ENCODE results near the gene KMT2A.
"Not testable (repeated sequence)": the region's sequence is repeated elsewhere in the genome, so short reads cannot be mapped to it uniquely, and the experiment has no call there.

Gene KMT2A

DNA sequence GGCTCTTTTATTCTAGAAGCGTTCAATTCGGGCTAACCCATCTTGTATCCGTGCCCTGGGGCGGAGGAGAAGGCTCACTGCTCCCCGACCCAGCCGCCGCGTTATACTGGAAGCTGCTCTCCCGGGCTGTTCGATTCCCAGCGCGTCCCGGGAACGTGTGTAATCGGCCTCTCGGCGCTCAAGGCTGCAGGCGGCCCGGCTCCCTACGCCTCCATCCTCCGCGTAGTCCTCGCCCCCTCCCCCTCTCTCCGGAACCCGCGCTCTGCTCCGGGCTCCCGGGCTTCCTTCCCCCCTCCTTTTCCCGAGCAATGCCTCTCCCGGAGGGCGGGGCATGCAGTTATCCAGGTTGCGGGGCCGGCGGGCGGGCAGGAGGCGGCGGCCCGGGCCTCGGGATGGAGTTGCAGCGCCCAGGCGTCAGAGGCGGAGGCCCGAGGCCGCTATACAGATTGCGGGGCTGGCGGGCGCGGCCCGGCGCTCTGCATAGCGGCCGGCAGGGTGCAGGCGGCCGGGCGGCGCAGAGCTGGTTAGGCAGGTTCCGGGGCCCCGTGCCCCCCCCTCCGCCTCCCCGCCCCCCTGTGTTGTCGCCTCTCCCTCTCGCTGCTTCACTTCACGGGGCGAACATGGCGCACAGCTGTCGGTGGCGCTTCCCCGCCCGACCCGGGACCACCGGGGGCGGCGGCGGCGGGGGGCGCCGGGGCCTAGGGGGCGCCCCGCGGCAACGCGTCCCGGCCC is at the start of gene KMT2A:
KMT2A (plus strand) TSS at position 600 of the 732 bp plus-strand sequence; CDS start at position 621, 21 bp downstream.
- DNase-seq, result peak; percentile 94

DNA sequence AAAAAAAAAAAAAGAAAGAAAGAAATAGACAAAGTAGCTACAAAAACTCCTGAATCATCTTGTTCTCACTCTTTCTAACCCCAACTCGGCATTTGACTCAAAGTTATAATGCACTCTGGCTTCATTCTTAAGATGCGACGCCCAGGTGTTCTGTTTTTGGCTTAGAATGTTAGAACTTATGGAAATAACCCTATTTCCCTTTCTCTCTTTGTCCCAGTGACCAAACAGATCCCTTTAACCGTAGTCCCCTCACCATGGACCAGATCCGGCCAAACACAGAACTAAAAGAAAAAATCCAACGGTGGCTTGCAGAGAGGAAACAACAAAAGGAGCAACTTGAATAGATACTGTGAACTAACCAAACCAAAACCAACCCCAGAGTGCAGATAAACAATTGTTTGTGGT is 40.2 kb upstream of the KMT2A start:
- DNase-seq, result no peak

DNA sequence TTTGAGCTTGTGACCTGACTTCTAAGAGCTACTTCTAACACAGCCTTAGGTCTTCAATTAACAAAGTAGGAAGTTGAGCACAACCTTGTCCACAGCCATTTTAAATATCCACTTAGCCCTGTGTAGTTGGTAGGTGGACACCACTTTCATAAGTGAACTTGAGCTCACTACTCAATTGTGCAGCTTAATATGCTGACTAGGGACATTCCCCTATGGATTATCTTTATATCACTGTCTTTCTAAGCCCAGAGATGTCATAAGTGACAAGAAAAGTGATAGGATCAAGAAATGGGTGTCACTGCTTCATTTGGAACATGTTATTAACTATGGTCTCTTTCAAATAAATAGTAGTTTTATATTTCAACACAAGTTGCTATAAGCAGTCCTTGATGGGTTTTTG is 38.8 kb upstream of the KMT2A start:
- no peak for DNase-seq

DNA sequence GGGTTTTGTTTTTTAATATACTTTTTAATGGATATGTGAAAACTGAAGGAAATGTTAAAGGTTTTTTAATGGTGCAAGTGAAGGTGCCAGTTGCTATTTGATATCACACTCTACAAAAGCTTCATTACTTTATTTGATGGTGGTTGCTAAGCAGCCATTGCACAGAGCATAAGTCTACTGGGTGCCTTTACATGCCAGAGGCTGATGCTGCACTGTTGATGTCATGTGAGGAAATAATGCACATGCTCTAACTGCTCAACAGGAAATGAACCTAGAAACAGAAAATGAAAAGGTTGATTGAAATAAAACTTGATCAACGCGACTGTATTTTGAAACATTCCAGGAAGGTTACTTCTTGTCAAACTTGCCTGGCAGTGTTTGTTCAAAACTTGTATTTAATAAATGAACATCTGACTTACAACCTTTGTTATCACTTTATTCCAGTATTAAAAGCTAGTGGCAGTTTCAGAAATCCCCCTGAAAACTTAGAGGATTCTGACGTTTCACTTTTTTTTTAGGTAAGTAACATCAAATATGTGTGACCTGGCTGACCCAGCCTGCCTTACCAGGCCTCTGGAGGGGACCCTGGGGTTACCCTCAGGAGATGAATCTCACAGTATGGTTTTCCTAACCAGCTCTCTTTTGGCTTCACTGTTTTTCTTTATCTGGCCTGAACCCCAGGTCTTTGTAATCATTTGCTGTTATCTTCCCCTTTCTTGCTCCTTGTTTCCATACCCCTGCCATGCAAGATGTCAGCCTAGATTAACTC is 37.3 kb upstream of the KMT2A start:
- peak; percentile 54 for DNase-seq

DNA sequence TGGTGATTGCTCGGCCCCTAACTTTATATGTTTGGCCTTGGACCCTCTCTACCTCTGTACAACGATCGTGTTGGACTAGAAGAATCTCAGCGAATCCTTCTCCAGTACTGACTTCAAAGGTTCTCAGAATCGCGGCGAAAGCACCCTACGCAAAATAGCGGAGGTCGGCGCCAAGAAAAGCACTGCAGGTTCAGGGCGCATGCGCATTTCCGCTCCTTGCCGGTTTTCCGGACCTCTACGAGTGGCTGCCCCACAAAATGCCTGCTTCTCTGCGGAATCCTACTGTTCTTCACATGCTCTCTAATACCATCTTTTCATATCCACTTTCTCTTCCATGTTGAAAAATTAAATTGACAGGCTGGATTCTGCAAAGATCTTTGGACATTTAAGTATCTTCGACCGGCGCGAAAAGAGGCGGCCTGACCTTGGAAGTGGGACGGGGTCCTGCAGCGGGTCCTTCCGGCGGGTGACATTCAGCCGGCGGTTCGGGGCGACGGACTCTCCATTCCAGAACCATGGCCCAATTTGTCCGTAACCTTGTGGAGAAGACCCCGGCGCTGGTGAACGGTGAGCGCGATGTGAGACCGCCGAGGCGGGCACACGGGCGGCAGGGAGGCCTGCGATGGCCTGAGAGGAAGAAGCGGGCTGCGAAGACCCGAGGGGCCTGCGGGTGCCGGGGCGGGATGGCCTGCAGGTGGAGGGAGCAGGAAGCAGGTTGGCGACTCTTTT is 35.0 kb upstream of the KMT2A start, which contains the start of gene ATP5MG:
ATP5MG (plus strand) TSS at position 456 of the 729 bp plus-strand sequence; CDS start at position 516, 60 bp downstream.
- peak; percentile 95 for DNase-seq

DNA sequence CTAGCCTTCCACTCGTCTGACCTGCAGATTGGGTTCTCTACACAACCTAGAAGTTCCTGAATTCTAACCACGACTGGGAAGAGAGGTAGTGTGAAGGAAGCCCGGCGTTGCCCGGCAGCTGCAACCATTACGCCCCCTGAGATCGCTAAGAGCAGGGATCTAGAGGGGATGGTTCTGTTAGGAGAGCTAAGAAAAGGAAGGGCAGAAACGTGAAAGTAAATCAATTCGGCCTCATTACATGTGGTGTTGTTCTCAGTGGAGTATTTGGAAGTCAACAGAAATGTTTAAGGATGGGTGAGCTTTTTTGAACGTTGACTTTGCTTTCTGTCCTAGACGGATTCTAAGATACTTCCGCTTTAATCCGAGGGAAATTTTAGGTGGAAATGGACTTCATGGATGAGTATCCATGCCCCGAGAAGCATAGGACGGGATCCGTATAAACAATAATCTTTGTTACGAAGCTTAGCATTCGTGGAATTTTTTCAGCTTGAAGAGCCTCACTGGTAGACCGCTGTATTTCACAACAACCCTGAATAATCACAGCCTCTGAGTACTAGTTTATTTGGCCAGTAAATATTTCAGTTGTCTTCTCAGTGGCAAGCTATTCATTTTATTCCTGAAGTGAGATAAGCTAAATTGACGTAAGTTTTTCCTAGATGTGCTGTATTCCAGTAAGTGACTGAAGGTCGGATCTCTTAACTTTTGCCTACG is 34.3 kb upstream of the KMT2A start:
- DNase-seq, result no peak

DNA sequence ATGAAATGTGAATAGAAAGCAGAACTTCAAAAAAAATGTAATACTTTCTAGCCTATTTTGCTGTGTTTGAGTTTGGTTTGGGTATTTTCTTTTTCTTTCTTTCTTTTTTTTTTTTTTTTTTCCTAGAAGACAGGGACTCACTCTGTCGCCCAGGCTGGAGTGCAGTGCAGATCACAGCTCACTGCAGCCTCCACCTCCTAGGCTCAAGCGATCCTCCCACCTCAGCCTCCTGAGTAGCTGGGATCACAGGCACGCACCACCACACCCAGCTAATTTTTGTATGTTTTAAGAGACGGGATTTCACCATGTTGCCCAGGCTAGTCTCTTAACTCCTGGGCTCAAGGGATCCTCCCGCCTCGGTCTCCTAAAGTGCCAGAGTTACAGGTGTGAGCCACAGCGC is 33.7 kb upstream of the KMT2A start:
- not testable (repeated sequence) for DNase-seq

DNA sequence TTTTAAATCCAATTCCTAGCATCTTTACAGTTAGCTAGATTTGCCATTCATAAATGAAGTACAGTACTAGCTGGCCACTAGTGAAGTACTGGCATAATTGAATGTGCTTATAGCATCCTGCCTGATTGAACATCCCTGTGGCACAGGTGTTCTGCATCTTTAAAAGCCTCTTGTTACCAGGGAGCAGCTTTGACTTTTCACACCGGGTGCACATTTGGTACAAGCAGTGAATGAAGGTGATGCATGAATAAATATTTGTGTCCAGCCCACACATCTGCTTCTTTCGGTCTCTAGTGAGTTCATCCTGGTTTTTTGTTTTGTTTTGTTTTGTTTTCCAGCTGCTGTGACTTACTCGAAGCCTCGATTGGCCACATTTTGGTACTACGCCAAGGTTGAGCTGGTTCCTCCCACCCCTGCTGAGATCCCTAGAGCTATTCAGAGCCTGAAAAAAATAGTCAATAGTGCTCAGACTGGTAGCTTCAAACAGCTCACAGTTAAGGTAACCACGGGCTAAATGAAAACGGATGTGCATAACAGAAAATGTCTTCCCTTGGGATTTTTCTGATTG is 29.6 kb upstream of the KMT2A start:
- no peak for DNase-seq

DNA sequence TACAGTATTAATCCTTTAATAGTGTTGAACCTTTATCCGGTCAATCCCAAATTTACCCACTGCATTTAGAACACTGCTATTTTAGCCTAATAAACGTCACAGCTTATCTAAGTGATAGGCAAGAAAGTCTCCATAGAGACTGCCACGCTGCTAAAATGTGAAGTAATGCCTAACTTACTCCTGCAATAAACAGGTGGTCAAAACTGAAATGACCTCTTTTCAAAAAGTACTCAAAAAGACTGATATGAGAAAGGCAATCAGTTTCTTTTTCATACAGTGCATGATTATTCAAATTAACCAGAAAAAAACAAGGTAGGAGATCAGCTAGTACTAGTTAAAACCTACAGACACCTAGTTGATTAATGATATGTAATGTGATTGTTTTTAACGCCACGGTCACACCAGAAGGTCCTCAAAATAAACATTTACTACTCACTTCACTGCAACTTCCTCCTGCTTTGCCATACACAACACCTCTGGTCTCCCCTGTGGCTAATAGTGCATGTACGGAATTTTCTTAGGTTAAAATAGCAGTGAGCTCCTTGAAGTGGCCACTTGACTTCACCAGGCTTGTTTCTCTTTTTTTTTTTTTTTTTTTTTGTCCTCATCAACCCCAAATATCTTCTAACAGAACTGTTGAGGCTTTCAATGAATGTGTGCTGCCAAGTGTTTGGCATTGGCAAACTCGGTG is 26.1 kb upstream of the KMT2A start:
- DNase-seq, result no peak

DNA sequence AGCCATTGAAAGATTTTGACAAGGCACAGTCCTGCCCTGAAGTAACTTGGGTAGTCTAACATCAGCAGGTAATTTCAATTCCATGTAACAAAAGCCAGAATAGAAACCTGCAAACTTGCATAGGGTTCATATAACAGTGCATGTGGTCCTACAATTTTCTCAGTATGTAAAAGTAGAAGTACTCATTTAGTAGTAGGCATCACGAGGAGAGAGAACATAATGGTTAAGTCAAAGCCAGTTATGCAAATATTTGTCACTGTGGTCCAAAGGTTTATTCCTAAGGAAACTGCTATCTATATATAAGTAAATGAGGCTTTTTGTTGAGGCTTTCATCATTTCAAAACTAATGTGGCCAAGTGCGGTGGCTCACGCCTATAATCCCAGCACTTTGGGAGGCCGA is 24.8 kb upstream of the KMT2A start:
- no peak for DNase-seq

DNA sequence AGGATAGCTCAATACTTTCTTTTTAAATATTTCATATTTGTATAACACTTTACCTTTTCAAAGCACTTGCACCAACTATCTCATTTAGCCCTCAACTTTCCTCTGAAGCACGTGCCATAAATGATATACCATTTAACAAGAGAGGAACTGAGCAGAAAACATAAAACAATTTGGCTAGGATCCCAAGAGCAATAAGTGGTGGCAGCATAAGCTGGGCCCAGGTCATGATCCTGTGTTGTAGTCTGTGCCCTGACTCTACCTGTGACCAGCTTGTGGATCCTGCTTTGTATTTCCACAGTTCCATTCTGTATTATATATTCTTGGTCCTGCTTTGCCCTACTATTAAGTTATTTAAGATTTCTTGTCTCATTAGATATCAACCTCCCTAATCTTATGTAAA is 23.4 kb upstream of the KMT2A start:
- DNase-seq, result no peak

DNA sequence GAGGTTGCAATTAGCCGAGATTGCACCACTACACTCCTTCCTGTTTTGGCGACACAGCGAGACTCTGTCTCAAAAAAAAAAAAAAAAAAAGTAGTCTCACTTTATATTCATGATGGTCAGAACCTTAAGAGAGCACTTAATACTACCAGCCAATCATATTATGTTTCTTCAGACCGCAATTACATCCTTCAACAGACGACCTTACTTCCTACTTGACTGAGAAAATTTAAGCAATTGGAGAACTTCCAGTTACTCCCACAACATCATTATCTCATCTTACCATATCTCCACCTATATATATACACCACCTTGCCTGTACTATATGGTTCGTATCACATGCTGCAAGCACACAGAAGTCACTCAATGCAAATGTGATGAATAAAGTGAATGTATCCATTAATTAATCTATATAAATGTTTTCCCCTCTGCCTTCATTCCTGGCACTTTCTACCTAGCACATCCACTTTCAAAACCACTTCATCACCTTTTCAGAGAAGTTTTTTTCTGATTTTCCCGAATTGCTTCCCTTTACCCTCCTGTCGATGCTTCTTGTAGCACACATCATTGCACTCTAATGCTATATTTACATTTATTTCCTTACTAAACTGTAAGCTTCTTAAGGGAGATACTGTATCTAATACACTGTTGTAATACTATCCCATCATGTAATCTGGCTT is 21.1 kb upstream of the KMT2A start:
- no peak for DNase-seq

DNA sequence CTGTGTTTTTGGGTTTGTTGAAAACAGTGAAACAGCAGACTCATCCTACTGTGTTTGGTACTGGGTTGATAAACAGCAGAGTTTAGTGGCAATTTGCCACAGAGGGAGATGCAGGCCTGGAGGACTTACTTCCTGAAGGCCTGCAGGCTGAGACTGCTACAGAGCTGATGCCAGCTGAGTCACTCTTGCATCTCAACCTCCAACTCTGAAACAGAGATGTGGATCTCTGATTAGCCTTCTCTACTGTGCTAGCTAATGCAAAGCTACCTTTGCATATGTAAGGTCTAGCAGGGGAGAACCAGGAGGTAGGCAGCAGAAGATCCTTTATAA is 20.6 kb upstream of the KMT2A start:
- peak; percentile 22 for DNase-seq

DNA sequence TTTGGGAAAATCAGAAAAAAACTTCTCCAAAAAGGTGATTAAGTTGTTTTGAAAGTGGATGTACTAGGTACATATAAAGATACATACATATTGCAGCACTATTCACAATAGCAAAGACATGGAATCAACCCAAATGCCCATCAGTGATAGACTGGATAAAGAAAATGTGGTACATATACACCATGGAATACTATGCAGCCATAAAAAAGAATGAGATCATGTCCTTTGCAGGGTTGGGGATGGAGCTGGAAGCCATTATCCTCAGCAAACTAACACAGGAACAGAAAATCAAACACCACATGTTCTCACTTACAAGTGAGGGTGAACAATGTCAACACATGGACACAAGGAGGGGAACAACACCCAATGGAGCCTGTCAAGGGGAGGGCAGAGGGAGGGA is 19.4 kb upstream of the KMT2A start:
- DNase-seq, result not testable (repeated sequence)

DNA sequence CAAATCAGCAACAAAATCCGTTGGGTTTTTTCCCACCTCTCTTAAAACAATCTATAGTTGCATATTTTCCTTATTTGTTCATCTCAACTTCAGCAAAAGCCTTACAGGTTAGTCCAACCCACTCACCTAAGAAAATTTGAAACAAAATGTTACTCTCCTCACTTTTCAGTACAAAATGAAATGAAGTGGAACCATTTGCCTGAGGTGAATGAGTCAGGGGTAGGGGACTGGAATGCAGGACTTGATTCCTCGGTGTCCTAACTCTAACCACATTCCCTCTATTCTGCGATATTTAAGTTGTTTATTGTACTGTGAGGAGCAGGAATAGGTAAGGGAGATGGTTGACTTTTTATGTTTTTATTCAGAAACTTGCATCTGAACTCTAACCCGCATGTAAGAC is 18.5 kb upstream of the KMT2A start:
- no peak for DNase-seq

DNA sequence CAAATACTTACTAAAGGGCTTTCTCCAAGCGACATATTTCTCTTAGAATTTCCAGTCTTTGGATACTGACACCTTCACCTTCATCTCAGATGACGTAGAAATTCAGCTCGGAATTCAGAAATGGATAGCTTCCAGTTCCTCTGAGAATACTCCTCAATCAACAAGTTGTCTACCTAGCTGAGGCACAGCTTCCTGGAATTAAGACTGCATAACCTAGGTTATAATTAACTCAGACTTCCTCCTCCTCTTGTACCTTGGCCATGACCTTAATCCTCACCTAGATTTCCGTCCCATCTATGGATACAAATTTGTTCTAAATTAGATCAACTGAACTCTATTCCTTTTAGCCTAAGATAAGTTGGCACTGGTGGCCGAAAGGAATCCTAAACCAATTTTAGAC is 17.5 kb upstream of the KMT2A start:
- DNase-seq, result no peak

DNA sequence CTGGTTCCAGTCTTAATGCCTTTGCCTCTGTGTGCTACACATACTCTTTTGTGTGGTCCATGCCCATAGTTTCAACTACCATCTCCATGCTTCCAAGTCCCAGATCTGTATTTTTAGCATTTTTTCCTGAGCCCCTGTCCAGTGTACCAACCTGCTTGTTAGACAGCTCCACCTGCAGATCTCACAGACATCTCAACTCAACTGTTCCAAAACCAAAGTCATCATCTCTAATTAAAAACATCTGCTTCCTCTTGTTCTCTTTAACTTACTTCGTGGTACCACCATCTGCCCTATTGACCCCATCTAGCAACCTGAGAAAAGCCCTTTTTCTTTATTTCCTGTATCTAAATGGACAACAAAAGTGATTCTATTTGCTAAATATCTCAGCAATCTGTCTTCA is 8.6 kb upstream of the KMT2A start:
- DNase-seq, result no peak

DNA sequence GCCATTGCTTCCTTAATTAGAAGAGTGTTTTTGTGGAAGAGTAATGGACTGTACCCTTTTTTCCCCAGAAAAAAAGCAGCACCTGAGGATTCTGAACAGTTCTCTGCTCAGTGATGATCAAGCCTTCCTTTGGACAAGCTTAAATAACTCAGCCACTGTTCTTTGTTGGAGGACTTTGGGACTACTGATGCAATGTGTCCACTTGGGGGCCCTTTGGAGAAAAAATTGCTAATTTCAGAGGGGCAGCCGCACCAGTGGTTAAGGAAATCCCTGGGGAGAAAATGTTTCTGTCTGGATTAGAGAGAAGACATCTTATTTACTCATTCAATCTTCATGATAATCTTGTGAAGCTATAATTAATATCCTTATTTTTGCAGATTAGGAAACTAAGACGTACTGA is 5.3 kb upstream of the KMT2A start:
- no peak for DNase-seq

DNA sequence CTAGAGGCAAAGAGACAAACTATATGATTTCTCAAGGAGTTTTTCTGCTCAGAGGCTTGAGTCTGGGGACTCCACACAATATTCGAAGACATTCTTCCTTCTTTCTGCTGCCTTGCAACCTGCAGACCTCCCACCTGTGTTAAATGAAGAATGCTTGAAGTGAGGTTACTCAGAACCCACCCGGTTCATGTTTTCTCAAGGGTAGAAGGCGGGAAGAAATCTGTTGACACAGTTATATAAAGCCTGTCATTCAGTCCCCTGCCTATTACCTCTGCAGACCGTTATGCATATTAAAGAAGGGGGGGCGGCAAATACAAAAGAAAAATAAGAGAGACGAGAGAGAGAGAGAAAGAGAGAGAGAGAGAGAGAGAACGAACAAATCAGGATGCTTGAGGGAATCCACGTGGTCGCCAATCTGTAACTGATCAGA is 2.2 kb upstream of the KMT2A start:
- DNase-seq, result no peak

DNA sequence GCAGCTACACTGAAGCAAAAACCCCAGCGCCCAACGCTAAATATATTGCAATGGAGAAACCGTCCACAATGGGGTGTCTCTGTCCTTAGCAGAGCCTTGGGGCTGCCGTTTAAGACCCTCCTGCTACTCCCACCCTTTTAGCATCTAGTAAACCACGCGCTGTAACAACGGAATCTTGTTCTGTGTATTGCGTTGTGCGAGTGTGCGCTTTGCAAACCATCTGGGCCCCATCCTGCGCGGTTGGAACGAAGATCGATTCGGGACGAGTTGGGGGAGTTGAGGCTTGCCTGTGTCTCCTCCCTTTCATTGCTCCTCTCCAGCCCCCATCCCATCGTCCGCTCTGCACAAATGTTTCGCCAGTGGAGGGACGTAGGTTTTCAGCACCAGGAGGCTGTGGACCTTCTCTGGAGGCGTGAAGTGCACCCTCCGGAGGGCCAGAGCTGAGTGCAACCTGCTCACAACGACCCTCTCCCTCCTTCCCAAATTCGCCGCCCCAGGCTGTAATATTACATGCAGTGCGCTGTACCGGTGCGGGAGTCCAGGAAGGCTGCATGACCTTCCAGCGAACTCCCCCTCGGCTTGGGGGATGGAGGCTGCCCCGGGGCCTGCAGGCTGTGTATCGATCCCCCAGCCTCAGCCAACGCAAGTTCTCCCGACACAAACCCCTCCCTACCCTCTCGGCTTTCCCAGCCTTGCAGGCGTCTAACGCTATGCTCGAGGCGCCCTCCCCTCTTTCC is 1.6 kb upstream of the KMT2A start:
- peak; percentile 54 for DNase-seq
